ENCODE results near the gene SEPTIN8. TPM values are rescaled to one million over a fixed set of nuclear protein-coding genes. Genes with fewer than 3 reads are reported as not detected.
A peak's percentile ranks its signal among the peaks of the same experiment; 100 is the strongest.

The SEPTIN8 gene
- total and polyA plus RNA-seq, 2 of the 13 experiments (the other 11 are each of a cell fraction or from before 2014, with no cell fraction given), result 41.4 to 49.9 TPM

DNA sequence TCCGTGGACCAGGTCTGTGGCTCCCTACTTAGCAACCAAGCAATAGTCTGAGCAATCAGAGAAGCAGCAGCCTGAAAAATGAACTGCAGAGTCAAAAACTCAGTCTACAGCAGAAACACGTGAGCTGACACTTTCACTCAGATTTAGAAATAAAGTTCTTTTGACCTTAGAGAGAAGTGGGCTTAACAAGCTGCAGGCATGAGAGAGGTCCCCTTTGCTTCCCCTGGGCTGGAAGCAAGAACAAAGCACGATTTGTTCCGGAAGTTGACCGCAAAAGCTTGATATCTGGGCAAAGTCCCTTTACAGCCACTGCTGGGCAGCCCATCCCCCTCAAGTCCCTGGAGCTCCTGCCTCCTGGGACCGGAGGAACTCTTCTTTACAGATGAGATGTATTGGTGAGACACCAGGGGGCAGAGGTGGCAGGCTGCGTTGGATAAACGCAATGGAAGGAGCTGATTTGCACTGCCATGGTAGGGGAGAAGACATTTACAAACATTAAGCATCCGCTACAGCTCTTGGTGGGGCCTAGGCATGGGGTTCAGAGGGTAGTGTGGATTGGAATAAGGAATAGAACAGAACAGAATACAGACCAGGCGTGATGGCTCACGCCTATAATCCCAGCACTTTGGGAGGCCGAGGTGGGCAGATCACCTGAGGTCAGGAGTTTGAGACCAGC is 30.3 kb upstream of the SEPTIN8 start (continued):
- TF ChIP-seq ZNF180 (CRISPR knock-in tag; IDR thresholded peaks at IDR 0.05; ENCODE audit: borderline replicate concordance, low read depth), result no peak
- TF ChIP-seq RAD51 (IDR thresholded peaks at IDR 0.05; ENCODE audit: borderline replicate concordance), result no peak
- peak; percentile 62; the same call in 1 of the 2 replicates for TF ChIP-seq TAF1 (CRISPR knock-in tag; IDR thresholded peaks at IDR 0.05)
- TF ChIP-seq, protein P1, sequence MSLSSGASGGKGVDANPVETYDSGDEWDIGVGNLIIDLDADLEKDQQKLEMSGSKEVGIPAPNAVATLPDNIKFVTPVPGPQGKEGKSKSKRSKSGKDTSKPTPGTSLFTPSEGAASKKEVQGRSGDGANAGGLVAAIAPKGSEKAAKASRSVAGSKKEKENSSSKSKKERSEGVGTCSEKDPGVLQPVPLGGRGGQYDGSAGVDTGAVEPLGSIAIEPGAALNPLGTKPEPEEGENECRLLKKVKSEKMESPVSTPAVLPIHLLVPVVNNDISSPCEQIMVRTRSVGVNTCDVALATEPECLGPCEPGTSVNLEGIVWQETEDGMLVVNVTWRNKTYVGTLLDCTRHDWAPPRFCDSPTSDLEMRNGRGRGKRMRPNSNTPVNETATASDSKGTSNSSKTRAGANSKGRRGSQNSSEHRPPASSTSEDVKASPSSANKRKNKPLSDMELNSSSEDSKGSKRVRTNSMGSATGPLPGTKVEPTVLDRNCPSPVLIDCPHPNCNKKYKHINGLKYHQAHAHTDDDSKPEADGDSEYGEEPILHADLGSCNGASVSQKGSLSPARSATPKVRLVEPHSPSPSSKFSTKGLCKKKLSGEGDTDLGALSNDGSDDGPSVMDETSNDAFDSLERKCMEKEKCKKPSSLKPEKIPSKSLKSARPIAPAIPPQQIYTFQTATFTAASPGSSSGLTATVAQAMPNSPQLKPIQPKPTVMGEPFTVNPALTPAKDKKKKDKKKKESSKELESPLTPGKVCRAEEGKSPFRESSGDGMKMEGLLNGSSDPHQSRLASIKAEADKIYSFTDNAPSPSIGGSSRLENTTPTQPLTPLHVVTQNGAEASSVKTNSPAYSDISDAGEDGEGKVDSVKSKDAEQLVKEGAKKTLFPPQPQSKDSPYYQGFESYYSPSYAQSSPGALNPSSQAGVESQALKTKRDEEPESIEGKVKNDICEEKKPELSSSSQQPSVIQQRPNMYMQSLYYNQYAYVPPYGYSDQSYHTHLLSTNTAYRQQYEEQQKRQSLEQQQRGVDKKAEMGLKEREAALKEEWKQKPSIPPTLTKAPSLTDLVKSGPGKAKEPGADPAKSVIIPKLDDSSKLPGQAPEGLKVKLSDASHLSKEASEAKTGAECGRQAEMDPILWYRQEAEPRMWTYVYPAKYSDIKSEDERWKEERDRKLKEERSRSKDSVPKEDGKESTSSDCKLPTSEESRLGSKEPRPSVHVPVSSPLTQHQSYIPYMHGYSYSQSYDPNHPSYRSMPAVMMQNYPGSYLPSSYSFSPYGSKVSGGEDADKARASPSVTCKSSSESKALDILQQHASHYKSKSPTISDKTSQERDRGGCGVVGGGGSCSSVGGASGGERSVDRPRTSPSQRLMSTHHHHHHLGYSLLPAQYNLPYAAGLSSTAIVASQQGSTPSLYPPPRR (CRISPR knock-in tag; IDR thresholded peaks at IDR 0.05; ENCODE audit: borderline replicate concordance), result peak; percentile 81; the same call in 1 of the 2 replicates
- TF ChIP-seq NFATC3 (CRISPR knock-in tag; IDR thresholded peaks at IDR 0.05), result 0 out of 2 replicates have a peak, but pooled peaks have one; percentile 59
- peak; percentile 90 for TF ChIP-seq POLR2G (IDR thresholded peaks at IDR 0.05; ENCODE audit: low read depth, low read length)
- peak; percentile 77; the same call in 1 of the 2 replicates for TF ChIP-seq PITX1 (CRISPR knock-in tag; IDR thresholded peaks at IDR 0.05)
- TF ChIP-seq HDAC2 (CRISPR knock-in tag; IDR thresholded peaks at IDR 0.05), result peak; percentile 89; the same call in 1 of the 2 replicates
- peak; percentile 86 for TF ChIP-seq ZNF501 (CRISPR knock-in tag; IDR thresholded peaks at IDR 0.05)
- TF ChIP-seq IKZF4 (CRISPR knock-in tag; IDR thresholded peaks at IDR 0.05; ENCODE audit: borderline replicate concordance, low read depth, not compliant biosample characterization), result no peak
- no peak for TF ChIP-seq REXO4 (CRISPR knock-in tag; IDR thresholded peaks at IDR 0.05; ENCODE audit: borderline replicate concordance)
- TF ChIP-seq FIP1L1 (IDR thresholded peaks at IDR 0.05; ENCODE audit: borderline replicate concordance, insufficient read depth, low read depth, low read length), result no peak
- peak; percentile 28; the same call in 1 of the 2 replicates for TF ChIP-seq KMT2A (CRISPR knock-in tag; IDR thresholded peaks at IDR 0.05)
- no peak for TF ChIP-seq ZNF557 (CRISPR knock-in tag; IDR thresholded peaks at IDR 0.05)
- peak; percentile 87; the same call in 1 of the 2 replicates for TF ChIP-seq ZNF430 (CRISPR knock-in tag; IDR thresholded peaks at IDR 0.05)
- peak; percentile 86 for TF ChIP-seq ERF (CRISPR knock-in tag; IDR thresholded peaks at IDR 0.05)
- no peak for TF ChIP-seq JUND (CRISPR knock-in tag; IDR thresholded peaks at IDR 0.05)
- TF ChIP-seq, protein P2, sequence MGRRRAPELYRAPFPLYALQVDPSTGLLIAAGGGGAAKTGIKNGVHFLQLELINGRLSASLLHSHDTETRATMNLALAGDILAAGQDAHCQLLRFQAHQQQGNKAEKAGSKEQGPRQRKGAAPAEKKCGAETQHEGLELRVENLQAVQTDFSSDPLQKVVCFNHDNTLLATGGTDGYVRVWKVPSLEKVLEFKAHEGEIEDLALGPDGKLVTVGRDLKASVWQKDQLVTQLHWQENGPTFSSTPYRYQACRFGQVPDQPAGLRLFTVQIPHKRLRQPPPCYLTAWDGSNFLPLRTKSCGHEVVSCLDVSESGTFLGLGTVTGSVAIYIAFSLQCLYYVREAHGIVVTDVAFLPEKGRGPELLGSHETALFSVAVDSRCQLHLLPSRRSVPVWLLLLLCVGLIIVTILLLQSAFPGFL (CRISPR knock-in tag; IDR thresholded peaks at IDR 0.05), result no peak
- peak; percentile 87 for TF ChIP-seq MTA1 (CRISPR knock-in tag; IDR thresholded peaks at IDR 0.05; ENCODE audit: borderline replicate concordance)
- peak; percentile 94; the same call in 1 of the 2 replicates for TF ChIP-seq GATAD2A (CRISPR knock-in tag; IDR thresholded peaks at IDR 0.05)
- peak; percentile 85; the same call in 1 of the 2 replicates for TF ChIP-seq CBX5 (CRISPR knock-in tag; IDR thresholded peaks at IDR 0.05; ENCODE audit: borderline replicate concordance)
- TF ChIP-seq, protein P3, sequence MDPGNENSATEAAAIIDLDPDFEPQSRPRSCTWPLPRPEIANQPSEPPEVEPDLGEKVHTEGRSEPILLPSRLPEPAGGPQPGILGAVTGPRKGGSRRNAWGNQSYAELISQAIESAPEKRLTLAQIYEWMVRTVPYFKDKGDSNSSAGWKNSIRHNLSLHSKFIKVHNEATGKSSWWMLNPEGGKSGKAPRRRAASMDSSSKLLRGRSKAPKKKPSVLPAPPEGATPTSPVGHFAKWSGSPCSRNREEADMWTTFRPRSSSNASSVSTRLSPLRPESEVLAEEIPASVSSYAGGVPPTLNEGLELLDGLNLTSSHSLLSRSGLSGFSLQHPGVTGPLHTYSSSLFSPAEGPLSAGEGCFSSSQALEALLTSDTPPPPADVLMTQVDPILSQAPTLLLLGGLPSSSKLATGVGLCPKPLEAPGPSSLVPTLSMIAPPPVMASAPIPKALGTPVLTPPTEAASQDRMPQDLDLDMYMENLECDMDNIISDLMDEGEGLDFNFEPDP (CRISPR knock-in tag; conservative IDR thresholded peaks at IDR 0.05), result no peak

Data from HepG2 (cell line).